Tibial nerve (tissue), 4 donors: ENCODE results near the gene EXOC2. TPM values are rescaled to one million over a fixed set of nuclear protein-coding genes. Genes with fewer than 3 reads are reported as not detected.

Source experiments
- DNase-seq, 2 donors: peaks; one replicate each; pipeline ENCODE4 v3.0.0-alpha.2; 2019; ENCODE audit warnings: low spot score in 2 of 2
- H3K27ac ChIP-seq, 4 donors: fragments of 200-600 bp; sonication (generic) in 3 of 4; one replicate each; pipeline ENCODE4 v1.5.1; 2017 to 2019; ENCODE audit warnings: mild to moderate bottlenecking in 1 of 4
- H3K27me3 ChIP-seq, 2 donors: fragments of 200-600 bp; sonication (generic) in 1 of 2; one replicate each; pipeline versions ENCODE4 v1.5.1 to v1.6.0; 2017 to 2019
- H3K36me3 ChIP-seq, 3 donors: fragments of 200-600 bp; sonication (generic); one replicate each; pipeline ENCODE4 v1.5.1; 2018 to 2019
- H3K4me1 ChIP-seq, 4 donors: fragments of 200-600 bp; sonication (generic) in 3 of 4; one replicate each; pipeline ENCODE4 v1.5.1; 2017 to 2019
- H3K4me3 ChIP-seq, 4 donors: fragments of 200-600 bp; sonication (generic) in 3 of 4; one replicate each; pipeline ENCODE4 v1.5.1; 2017 to 2019; ENCODE audit warnings: mild to moderate bottlenecking in 1 of 4, moderate library complexity in 1 of 4
- H3K9me3 ChIP-seq, 4 donors: fragments of 200-600 bp; sonication (generic) in 3 of 4; one replicate each; pipeline ENCODE4 v1.5.1; 2017 to 2019
- EP300 ChIP-seq, 2 donors: sonication (generic); formaldehyde crosslinking; IDR thresholded peaks; one replicate each; pipeline ENCODE4 v1.6.1; 2017; ENCODE audit warnings: antibody characterized with exemption in 2 of 2, mild to moderate bottlenecking in 1 of 2
- POLR2A ChIP-seq, 2 donors: fragments of 450-650 bp; IDR thresholded peaks; one replicate each; pipeline ENCODE4 v1.6.1; 2017; ENCODE audit warnings: antibody characterized with exemption in 2 of 2, mild to moderate bottlenecking in 2 of 2, moderate library complexity in 2 of 2
- WGBS, 2 donors: methylation state at CpG; one replicate each; pipeline ENCODE4 v1.1.5; 2018; 5-methylcytosine and 5-hydroxymethylcytosine counted together
- total RNA-seq, 4 donors: library from RNA; depleted of rRNA; stranded (reverse); fragments of >200 nt; gene quantifications; one replicate each; pipeline ENCODE4 v1.1.0, GENCODE V29; 2016
- TF ChIP-seq, protein P1 (sequence below), 5 experiments: fragments of 200-600 bp in 3 of 5; fragments of 450-650 bp in 2 of 5; sonication (generic) in 3 of 5; IDR thresholded peaks; one replicate each; pipeline ENCODE4 v1.5.1; 2016 to 2019; ENCODE audit warnings: antibody characterized with exemption in 5 of 5, mild to moderate bottlenecking in 3 of 5, moderate library complexity in 2 of 5

Gene EXOC2
- total RNA-seq, 4 donors from 2014 or later: 20.8 to 30.0 (median 24.1) TPM

GRCh38 chr6:722077-722524 lies 29.2 kb upstream of the EXOC2 start:
- Histone ChIP-seq H3K4me3 (no peak overlapping the region), H3K9me3 (no peaks in the 10 kb centered on the region), H3K27me3 (peaks cover 0 to 5% of the 10 kb centered on the region in 2 donors), H3K27ac (no peak overlapping the region), H3K36me3 (no peaks in the 10 kb centered on the region), H3K4me1 (peaks cover 0 to 5% (median 0%) of the 10 kb centered on the region in 4 donors)
- TF ChIP-seq, protein P1, sequence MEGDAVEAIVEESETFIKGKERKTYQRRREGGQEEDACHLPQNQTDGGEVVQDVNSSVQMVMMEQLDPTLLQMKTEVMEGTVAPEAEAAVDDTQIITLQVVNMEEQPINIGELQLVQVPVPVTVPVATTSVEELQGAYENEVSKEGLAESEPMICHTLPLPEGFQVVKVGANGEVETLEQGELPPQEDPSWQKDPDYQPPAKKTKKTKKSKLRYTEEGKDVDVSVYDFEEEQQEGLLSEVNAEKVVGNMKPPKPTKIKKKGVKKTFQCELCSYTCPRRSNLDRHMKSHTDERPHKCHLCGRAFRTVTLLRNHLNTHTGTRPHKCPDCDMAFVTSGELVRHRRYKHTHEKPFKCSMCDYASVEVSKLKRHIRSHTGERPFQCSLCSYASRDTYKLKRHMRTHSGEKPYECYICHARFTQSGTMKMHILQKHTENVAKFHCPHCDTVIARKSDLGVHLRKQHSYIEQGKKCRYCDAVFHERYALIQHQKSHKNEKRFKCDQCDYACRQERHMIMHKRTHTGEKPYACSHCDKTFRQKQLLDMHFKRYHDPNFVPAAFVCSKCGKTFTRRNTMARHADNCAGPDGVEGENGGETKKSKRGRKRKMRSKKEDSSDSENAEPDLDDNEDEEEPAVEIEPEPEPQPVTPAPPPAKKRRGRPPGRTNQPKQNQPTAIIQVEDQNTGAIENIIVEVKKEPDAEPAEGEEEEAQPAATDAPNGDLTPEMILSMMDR (IDR thresholded peaks at IDR 0.05): peak; percentile 59 to 87 (median 84)
- no peak for TF ChIP-seq POLR2A (IDR thresholded peaks at IDR 0.05)
- no peak for TF ChIP-seq EP300 (IDR thresholded peaks at IDR 0.05)
- DNase-seq: peak; percentile 51 to 81
- 14% methylated on average over 11 of the region's 11 CpGs for WGBS, 2 donors

DNA sequence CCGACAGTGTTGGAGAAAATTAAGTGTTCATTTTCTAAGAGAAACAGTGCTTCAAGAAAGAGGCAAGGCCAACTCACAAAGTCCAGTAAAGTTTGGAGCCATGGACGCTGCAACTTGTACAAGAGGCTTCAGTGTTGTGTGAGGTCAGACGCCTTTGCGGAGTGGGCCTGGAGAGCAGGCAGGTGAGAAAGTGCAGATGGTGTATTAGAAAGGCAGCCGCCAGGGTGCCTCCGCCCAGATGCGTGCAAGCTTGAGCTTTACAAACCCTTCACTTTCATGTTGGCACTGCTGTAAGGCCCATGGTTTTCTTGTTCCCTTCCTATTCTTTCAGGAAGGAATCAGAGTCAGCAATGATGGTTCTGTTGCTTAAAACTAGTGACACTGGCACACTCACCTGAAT lies 25.4 kb upstream of the EXOC2 start:
- Histone ChIP-seq H3K9me3 (no peaks in the 10 kb centered on the region), H3K36me3 (no peaks in the 10 kb centered on the region), H3K4me1 (peaks cover 0 to 5% (median 0%) of the 10 kb centered on the region in 4 donors), H3K4me3 (no peak overlapping the region), H3K27me3 (peaks cover 0 to 3% of the 10 kb centered on the region in 2 donors), H3K27ac (no peak overlapping the region)
- DNase-seq: no peak
- 91 to 92% methylated on average over 7 of the region's 7 CpGs for WGBS, 2 donors
- TF ChIP-seq EP300 (IDR thresholded peaks at IDR 0.05) (no peak), POLR2A (IDR thresholded peaks at IDR 0.05) (no peak)
- TF ChIP-seq, protein P1 (IDR thresholded peaks at IDR 0.05): no peak

GRCh38 chr6:717135-717534 lies 24.2 kb upstream of the EXOC2 start:
- Histone ChIP-seq H3K36me3 (no peaks in the 10 kb centered on the region), H3K4me1 (peaks cover 0 to 2% (median 0%) of the 10 kb centered on the region in 4 donors), H3K27ac (no peak overlapping the region), H3K27me3 (peaks cover 0 to 3% of the 10 kb centered on the region in 2 donors), H3K4me3 (no peak overlapping the region), H3K9me3 (no peaks in the 10 kb centered on the region)
- DNase-seq: no peak
- WGBS, 2 donors: 86 to 94% methylated on average over 11 of the region's 11 CpGs
- TF ChIP-seq POLR2A (IDR thresholded peaks at IDR 0.05) (no peak), EP300 (IDR thresholded peaks at IDR 0.05) (no peak)
- TF ChIP-seq, protein P1 (IDR thresholded peaks at IDR 0.05): no peak

GRCh38 chr6:715709-716491 lies 23.0 kb upstream of the EXOC2 start:
- no peak for TF ChIP-seq EP300 (IDR thresholded peaks at IDR 0.05)
- TF ChIP-seq, protein P1 (IDR thresholded peaks at IDR 0.05): no peak
- no peak for TF ChIP-seq POLR2A (IDR thresholded peaks at IDR 0.05)
- 78 to 81% methylated on average over 13 of the region's 13 CpGs for WGBS, 2 donors
- no peak overlapping the region for H3K4me3 ChIP-seq
- H3K9me3 ChIP-seq: no peaks in the 10 kb centered on the region
- no peaks in the 10 kb centered on the region for H3K36me3 ChIP-seq
- peaks cover 0 to 3% of the 10 kb centered on the region in 2 donors for H3K27me3 ChIP-seq
- DNase-seq: no peak
- H3K4me1 ChIP-seq: peaks cover 0 to 7% (median 0%) of the 10 kb centered on the region in 4 donors
- H3K27ac ChIP-seq: no peak overlapping the region

DNA sequence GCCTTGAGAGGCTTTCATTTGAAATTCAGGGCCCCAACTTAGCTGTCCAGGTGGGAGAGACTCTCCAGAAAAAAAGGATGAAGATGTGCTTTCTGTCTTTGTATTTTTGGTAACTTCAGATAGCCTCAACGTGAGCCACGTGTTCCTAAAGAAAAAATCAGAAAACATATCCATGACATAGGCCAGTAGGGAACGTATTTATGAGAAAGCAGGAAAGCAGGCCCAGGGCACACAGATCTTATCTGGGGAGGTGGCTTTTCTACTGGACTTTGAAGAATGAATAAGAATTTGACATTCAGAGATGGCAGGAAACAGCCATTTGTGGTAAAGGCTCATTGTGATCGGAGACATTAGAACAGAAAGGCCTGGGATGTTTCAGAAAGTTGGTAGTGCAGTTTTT lies 21.2 kb upstream of the EXOC2 start:
- DNase-seq: no peak
- Histone ChIP-seq H3K4me1 (peaks cover 0 to 15% (median 3%) of the 10 kb centered on the region in 4 donors), H3K4me3 (no peak overlapping the region), H3K9me3 (no peaks in the 10 kb centered on the region), H3K27ac (no peak overlapping the region), H3K27me3 (peaks cover 0 to 3% of the 10 kb centered on the region in 2 donors), H3K36me3 (no peaks in the 10 kb centered on the region)
- 81% methylated on average over 4 of the region's 4 CpGs for WGBS, 2 donors
- TF ChIP-seq POLR2A (IDR thresholded peaks at IDR 0.05) (no peak), EP300 (IDR thresholded peaks at IDR 0.05) (no peak)
- TF ChIP-seq, protein P1 (IDR thresholded peaks at IDR 0.05): no peak
